ENCODE data around the gene ZNF521. TPM values are rescaled to one million over a fixed set of nuclear protein-coding genes. Genes with fewer than 3 reads are reported as not detected.

Gene ZNF521
- polyA plus RNA-seq, 1 experiment: 25.9 TPM

- TF ChIP-seq CTCF (IDR thresholded peaks at IDR 0.05; ENCODE audit: low read depth, low read length): no peak
- POLR2A ChIA-PET: no interaction called here
- H3K4me3 ChIP-seq (ENCODE audit: low read depth, low read length): no peak overlapping the region
- H3K9me3 ChIP-seq (ENCODE audit: control insufficient read depth, insufficient read depth, low read length): no peaks in the 10 kb centered on the region
- no peak for DNase-seq (ENCODE audit: low read depth, low spot score)
- H3K27me3 ChIP-seq (ENCODE audit: control insufficient read depth, insufficient read depth, low read length): no peaks in the 10 kb centered on the region
- CTCF ChIA-PET: no interaction called here
- H3K27ac ChIP-seq (ENCODE audit: low read depth, low read length): no peak overlapping the region
These were observed 129.3 kb downstream of the ZNF521 start for GRCh38 chr18:25222648-25223047.

DNA sequence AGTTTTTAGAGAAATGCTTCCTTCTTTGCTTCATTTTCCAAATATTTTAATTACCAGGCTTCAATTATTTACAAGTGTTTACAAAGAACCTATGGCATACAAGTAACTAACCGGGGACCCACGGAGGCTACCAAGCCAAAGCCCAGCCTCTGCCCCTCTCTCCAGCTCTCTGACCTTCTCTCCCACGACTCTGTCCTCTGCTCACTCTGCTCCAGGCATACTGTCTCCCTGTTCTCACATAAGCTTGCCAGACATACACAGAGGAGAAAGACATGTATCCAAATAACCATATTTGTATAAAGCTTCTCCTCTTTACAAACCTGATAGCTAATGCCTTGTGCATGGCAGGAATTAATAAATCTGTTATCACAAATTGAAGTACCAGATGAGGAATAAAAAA is 141.3 kb downstream of the ZNF521 start:
- DNase-seq (ENCODE audit: low read depth, low spot score): no peak
- Histone ChIP-seq H3K27ac (ENCODE audit: low read depth, low read length) (no peak overlapping the region), H3K27me3 (ENCODE audit: control insufficient read depth, insufficient read depth, low read length) (no peaks in the 10 kb centered on the region), H3K9me3 (ENCODE audit: control insufficient read depth, insufficient read depth, low read length) (no peaks in the 10 kb centered on the region), H3K4me3 (ENCODE audit: low read depth, low read length) (no peak overlapping the region)
- CTCF ChIA-PET: interaction anchor here (0.6 kb wide), 1 partner anchor 316 kb away, joined by 3 read pairs; no protein-coding TSS in a partner anchor
- TF ChIP-seq CTCF (IDR thresholded peaks at IDR 0.05; ENCODE audit: low read depth, low read length): no peak
- POLR2A ChIA-PET: no interaction called here

- CTCF ChIA-PET: no interaction called here
- POLR2A ChIA-PET: no interaction called here
- Histone ChIP-seq H3K27me3 (ENCODE audit: control insufficient read depth, insufficient read depth, low read length) (no peaks in the 10 kb centered on the region), H3K4me3 (ENCODE audit: low read depth, low read length) (no peak overlapping the region), H3K27ac (ENCODE audit: low read depth, low read length) (no peak overlapping the region), H3K9me3 (ENCODE audit: control insufficient read depth, insufficient read depth, low read length) (no peaks in the 10 kb centered on the region)
- DNase-seq (ENCODE audit: low read depth, low spot score): no peak
- TF ChIP-seq CTCF (IDR thresholded peaks at IDR 0.05; ENCODE audit: low read depth, low read length): no peak
These were observed 159.9 kb downstream of the ZNF521 start for GRCh38 chr18:25192065-25192464.

GRCh38 chr18:25190472-25190871 is 161.5 kb downstream of the ZNF521 start:
- no peak for TF ChIP-seq CTCF (IDR thresholded peaks at IDR 0.05; ENCODE audit: low read depth, low read length)
- H3K9me3 ChIP-seq (ENCODE audit: control insufficient read depth, insufficient read depth, low read length): no peaks in the 10 kb centered on the region
- ChIA-PET CTCF (no interaction called here), POLR2A (no interaction called here)
- H3K27ac ChIP-seq (ENCODE audit: low read depth, low read length): no peak overlapping the region
- H3K4me3 ChIP-seq (ENCODE audit: low read depth, low read length): no peak overlapping the region
- DNase-seq (ENCODE audit: low read depth, low spot score): no peak
- no peaks in the 10 kb centered on the region for H3K27me3 ChIP-seq (ENCODE audit: control insufficient read depth, insufficient read depth, low read length)

DNA sequence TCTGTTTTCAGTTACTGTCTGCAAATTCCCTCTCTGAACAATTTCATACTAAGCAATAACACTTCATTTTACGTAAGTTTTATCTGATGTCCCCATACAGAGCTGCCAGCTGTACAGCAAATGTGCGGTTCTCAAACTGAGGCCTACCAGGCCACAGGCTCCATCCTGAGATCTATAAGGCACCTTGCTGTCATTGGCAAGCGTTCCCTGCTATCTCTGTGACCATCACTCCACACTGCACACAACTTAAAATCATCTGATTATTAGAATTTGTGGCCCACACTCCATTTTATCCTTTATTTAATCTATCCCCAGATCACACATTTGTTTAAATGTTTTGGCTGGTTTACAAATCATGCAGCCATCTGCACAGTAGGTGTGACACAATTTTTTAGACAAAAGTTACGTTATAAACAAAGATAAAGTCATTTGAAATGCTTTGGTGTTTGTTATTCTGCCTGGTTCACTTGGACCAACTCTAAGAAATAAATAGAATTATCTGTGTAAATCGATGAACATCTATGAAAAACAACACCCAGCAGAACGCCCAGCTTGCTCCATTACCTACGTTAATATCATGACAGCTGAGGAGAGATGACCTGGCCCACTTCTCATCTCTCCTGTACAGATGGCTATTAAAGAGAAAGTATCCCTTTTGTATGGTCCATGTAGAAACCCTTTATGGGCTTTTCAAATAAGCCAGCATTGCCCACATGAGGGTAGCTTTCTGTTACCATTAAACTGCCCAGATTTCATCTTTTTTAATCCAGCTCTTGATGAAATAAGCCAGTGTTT is 162.4 kb downstream of the ZNF521 start:
- no peak overlapping the region for H3K27ac ChIP-seq (ENCODE audit: low read depth, low read length)
- H3K4me3 ChIP-seq (ENCODE audit: low read depth, low read length): no peak overlapping the region
- no peaks in the 10 kb centered on the region for H3K9me3 ChIP-seq (ENCODE audit: control insufficient read depth, insufficient read depth, low read length)
- H3K27me3 ChIP-seq (ENCODE audit: control insufficient read depth, insufficient read depth, low read length): no peaks in the 10 kb centered on the region
- DNase-seq (ENCODE audit: low read depth, low spot score): no peak
- ChIA-PET POLR2A (no interaction called here), CTCF (no interaction called here)
- no peak for TF ChIP-seq CTCF (IDR thresholded peaks at IDR 0.05; ENCODE audit: low read depth, low read length)

Data from AG04450 (cell line).